Non-pigmented ciliary epithelial cell (primary cell): ENCODE data around the gene MT1G.

Source experiments
- DNase-seq: peaks from one replicate; pipeline ENCODE4 v3.0.0-alpha.2; 2010; ENCODE audit warnings: low read depth

The MT1G gene

GRCh38 chr16:56617212-56618085, 50.4 kb downstream of the MT1G start:
- no peak for DNase-seq
